Measurements from ENCODE around the gene ROR2.

- no peak for TF ChIP-seq ZNF780A (CRISPR knock-in tag; IDR thresholded peaks at IDR 0.05)
- no peak for TF ChIP-seq ATF3 (CRISPR knock-in tag; IDR thresholded peaks at IDR 0.05)
- no peak for TF ChIP-seq EZH2 (conservative IDR thresholded peaks at IDR 0.05; ENCODE audit: low read depth, low read length)
- no peak for TF ChIP-seq ZNF652 (CRISPR knock-in tag; IDR thresholded peaks at IDR 0.05; ENCODE audit: borderline replicate concordance, low read depth)
- no peak for TF ChIP-seq ZBTB8A (CRISPR knock-in tag; IDR thresholded peaks at IDR 0.05; ENCODE audit: borderline replicate concordance, low read depth)
- TF ChIP-seq RAD51 (IDR thresholded peaks at IDR 0.05; ENCODE audit: borderline replicate concordance): no peak
- TF ChIP-seq CTCF (CRISPR knock-in tag; IDR thresholded peaks at IDR 0.05): no peak
- no peak for TF ChIP-seq ZFAT (CRISPR knock-in tag; conservative IDR thresholded peaks at IDR 0.05)
- TF ChIP-seq CCDC6 (CRISPR knock-in tag; IDR thresholded peaks at IDR 0.05): no peak
These were observed 403.5 kb downstream of the ROR2 start for GRCh38 chr9:91546574-91546973.
